ENCODE data around the gene IRF2. TPM values are rescaled to one million over a fixed set of nuclear protein-coding genes. Genes with fewer than 3 reads are reported as not detected.
"Not testable (repeated sequence)": the region's sequence is repeated elsewhere in the genome, so short reads cannot be mapped to it uniquely, and the experiment has no call there.

IRF2 gene
- total RNA-seq, 2 donors from 2014 or later = 35.3 to 68.0 TPM

DNA sequence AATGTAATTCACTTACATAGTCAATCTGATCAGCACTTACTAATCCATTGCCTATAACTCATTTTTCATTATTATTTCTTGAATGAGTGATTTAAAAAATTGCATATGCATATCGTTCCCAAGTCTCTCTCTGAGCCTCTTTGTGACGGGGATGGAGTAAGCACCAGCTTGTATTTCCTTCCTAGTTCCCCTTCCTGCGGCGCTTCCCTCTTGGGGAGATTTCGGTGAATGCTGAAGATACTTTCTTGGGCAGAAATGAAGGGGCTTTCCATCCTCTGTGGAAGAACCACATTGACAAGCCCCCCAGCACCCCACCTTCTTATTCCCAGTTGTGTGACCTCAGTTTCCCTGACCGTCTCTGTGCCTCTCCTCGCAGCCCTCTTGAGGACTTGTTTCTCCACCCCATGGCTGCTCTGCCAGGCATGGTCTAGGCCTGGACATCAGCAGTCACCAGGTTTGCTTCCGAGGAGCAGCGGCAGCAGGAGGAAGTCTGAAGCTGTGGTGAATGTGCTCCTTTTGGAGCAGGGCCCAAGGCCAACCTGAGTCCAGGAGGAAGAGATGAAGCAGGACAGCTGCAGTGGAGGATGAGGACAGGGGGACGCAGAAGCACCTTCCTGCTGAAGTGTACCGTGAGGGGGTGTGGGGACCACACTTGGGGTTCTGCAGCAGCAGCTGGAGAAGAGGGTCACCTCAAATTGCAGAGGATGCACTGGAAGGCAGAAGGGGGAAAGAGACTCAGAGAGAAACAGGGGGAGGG lies 124.9 kb downstream of the IRF2 start:
- Histone ChIP-seq H3K4me3 (no peak overlapping the region), H3K36me3 (no peaks in the 10 kb centered on the region), H3K4me1 (ENCODE audit: control insufficient read depth in 1 of 2, low read depth in 2 of 2) (peaks cover 0 to 8% of the 10 kb centered on the region in 2 donors), H3K27ac (no peak overlapping the region), H3K9me3 (no peaks in the 10 kb centered on the region), H3K27me3 (replicated peaks; ENCODE audit: insufficient read depth) (no peaks in the 10 kb centered on the region)
- TF ChIP-seq CTCF (IDR thresholded peaks at IDR 0.05) = no peak
- DNase-seq (ENCODE audit: low spot score) = no peak
- no peak for ATAC-seq (ENCODE audit: insufficient number of reproducible peaks, low FRiP score, low read depth)

DNA sequence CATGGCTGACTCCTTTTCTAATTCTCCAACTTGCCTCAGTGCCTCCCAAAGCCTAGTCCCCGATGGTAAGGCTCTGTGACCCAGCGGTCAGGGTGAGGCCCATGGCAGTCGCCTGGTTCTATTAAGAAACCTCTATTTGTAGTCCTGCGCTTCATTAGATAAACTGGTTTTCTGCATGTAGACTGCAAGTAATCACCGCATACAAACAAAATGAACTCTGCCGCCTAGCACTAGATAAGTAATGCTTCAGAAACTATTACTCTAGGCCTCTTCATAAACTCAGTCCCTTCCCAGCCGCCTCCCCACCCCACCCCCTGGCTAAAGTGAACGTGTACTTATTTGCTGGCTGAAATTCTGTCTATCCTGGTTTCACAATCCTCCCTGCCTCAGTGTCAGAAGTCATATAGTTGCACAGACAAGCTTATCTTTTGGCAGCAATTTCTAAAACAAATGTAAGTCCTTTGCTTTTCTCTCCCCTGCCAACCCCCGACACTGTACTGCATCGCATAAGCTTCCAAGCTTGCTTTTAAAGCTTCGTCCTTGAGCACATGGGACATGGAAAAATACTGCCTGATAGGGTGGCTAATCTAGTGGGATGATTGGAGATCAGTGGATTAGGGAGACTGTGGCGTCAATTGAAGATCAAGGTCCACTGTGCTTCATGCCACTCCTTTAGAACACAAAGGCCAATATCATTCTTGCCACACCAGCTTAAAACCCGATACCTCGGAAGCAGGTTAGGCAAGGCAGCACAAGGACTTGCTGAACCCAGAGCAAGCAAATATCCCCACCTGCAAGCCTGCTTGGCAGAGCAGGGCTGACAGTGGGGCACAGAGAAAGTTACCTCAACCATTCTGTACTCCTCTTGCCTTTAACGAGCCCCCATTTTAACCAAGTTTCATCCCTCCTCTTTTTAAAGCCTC lies 125.8 kb downstream of the IRF2 start:
- H3K4me1 ChIP-seq (ENCODE audit: control insufficient read depth in 1 of 2, low read depth in 2 of 2) = peaks cover 0 to 7% of the 10 kb centered on the region in 2 donors
- DNase-seq (ENCODE audit: low spot score) = no peak
- H3K36me3 ChIP-seq = no peaks in the 10 kb centered on the region
- H3K9me3 ChIP-seq = no peaks in the 10 kb centered on the region
- no peaks in the 10 kb centered on the region for H3K27me3 ChIP-seq (replicated peaks; ENCODE audit: insufficient read depth)
- peak overlapping the region in 1 of 2 donors; percentile 39 for H3K27ac ChIP-seq
- no peak overlapping the region for H3K4me3 ChIP-seq
- no peak for TF ChIP-seq CTCF (IDR thresholded peaks at IDR 0.05)
- ATAC-seq (ENCODE audit: insufficient number of reproducible peaks, low FRiP score, low read depth) = no peak

- DNase-seq (ENCODE audit: low spot score) = no peak
- Histone ChIP-seq H3K27me3 (replicated peaks; ENCODE audit: insufficient read depth) (no peaks in the 10 kb centered on the region), H3K36me3 (no peaks in the 10 kb centered on the region), H3K4me3 (no peak overlapping the region), H3K9me3 (no peaks in the 10 kb centered on the region), H3K27ac (peak overlapping the region in 1 of 2 donors; percentile 39), H3K4me1 (ENCODE audit: control insufficient read depth in 1 of 2, low read depth in 2 of 2) (peaks cover 3 to 7% of the 10 kb centered on the region in 2 donors)
- no peak for TF ChIP-seq CTCF (IDR thresholded peaks at IDR 0.05)
- no peak for ATAC-seq (ENCODE audit: insufficient number of reproducible peaks, low FRiP score, low read depth)
Observed at GRCh38 chr4:184347251-184348239, 126.8 kb downstream of the IRF2 start.

DNA sequence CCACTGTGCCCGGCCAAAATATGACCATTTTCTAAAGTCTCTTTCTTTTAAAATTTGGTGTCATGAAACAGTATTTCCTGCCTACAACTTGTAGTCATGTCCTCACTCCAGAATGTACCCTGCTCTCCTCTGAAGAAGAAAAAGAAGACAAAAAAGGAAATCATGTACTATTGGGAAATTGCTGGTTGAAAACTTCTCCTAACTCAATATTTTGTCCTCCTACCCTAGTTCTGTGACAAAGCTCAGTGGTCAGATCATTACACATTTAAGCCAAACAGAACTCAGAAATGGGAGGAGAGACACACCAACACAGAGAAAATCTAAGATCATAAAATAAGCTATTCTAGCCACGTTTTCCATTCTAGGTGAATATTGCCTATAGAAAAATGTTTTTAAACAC lies 127.7 kb downstream of the IRF2 start:
- Histone ChIP-seq H3K27me3 (replicated peaks; ENCODE audit: insufficient read depth) (no peaks in the 10 kb centered on the region), H3K4me1 (ENCODE audit: control insufficient read depth in 1 of 2, low read depth in 2 of 2) (peaks cover 3 to 7% of the 10 kb centered on the region in 2 donors), H3K27ac (no peak overlapping the region), H3K4me3 (no peak overlapping the region), H3K9me3 (no peaks in the 10 kb centered on the region), H3K36me3 (no peaks in the 10 kb centered on the region)
- DNase-seq (ENCODE audit: low spot score) = no peak
- TF ChIP-seq CTCF (IDR thresholded peaks at IDR 0.05) = no peak
- no peak for ATAC-seq (ENCODE audit: insufficient number of reproducible peaks, low FRiP score, low read depth)

GRCh38 chr4:184346273-184346672 lies 128.1 kb downstream of the IRF2 start:
- not testable (repeated sequence) for H3K4me1 ChIP-seq (ENCODE audit: control insufficient read depth in 1 of 2, low read depth in 2 of 2); H3K9me3 ChIP-seq; H3K4me3 ChIP-seq; DNase-seq (ENCODE audit: low spot score); H3K27ac ChIP-seq; H3K36me3 ChIP-seq; H3K27me3 ChIP-seq (replicated peaks; ENCODE audit: insufficient read depth); ATAC-seq (ENCODE audit: insufficient number of reproducible peaks, low FRiP score, low read depth)
